Measurements from ENCODE around the gene SPTBN5.

SPTBN5 gene

GRCh38 chr15:41801185-41801584, 92.7 kb downstream of the SPTBN5 start:
- DNase-seq: no peak

- DNase-seq: no peak
Measured at GRCh38 chr15:41799488-41799805, 94.4 kb downstream of the SPTBN5 start.

GRCh38 chr15:41798607-41799487, 95.0 kb downstream of the SPTBN5 start:
- no peak for DNase-seq
